Measurements from ENCODE around the gene SVOP. TPM values are rescaled to one million over a fixed set of nuclear protein-coding genes. Genes with fewer than 3 reads are reported as not detected.

The SVOP gene
- total RNA-seq, 1 experiment from 2014 or later = not detected

- H3K4me1 ChIP-seq = no peaks in the 10 kb centered on the region
- H3K27ac ChIP-seq = no peak overlapping the region
- no peaks in the 10 kb centered on the region for H3K27me3 ChIP-seq
- peak in 1 of 2 experiments; percentile 9 for DNase-seq
- H3K36me3 ChIP-seq = no peaks in the 10 kb centered on the region
- no peaks in the 10 kb centered on the region for H3K9me3 ChIP-seq (replicated peaks)
- H3K4me3 ChIP-seq = no peak overlapping the region
These were observed 48.5 kb downstream of the SVOP start for GRCh38 chr12:108972358-108972757.

DNA sequence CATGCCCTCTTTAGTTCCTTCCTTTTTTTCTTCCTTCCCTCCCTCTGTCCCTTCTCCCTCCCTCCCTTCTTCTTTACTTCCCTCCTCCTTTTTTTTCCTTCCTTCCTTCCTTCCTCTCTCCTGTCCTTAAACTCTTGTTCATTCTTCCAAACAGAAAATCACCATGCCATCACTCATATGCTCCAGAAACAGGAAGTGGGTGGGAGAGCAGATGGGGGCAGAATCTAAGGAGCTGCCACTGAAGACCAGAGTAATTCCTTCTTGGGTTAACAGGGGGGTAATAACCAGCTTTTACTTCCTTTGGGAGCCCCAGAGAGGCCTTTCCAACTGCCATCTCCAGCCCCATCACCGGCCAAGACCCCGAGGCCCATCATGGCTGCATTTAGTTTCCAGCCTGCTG, 51.2 kb downstream of the SVOP start:
- no peaks in the 10 kb centered on the region for H3K9me3 ChIP-seq (replicated peaks)
- H3K27ac ChIP-seq = no peak overlapping the region
- H3K4me3 ChIP-seq = no peak overlapping the region
- H3K27me3 ChIP-seq = no peaks in the 10 kb centered on the region
- no peaks in the 10 kb centered on the region for H3K4me1 ChIP-seq
- no peaks in the 10 kb centered on the region for H3K36me3 ChIP-seq
- no peak for DNase-seq

DNA sequence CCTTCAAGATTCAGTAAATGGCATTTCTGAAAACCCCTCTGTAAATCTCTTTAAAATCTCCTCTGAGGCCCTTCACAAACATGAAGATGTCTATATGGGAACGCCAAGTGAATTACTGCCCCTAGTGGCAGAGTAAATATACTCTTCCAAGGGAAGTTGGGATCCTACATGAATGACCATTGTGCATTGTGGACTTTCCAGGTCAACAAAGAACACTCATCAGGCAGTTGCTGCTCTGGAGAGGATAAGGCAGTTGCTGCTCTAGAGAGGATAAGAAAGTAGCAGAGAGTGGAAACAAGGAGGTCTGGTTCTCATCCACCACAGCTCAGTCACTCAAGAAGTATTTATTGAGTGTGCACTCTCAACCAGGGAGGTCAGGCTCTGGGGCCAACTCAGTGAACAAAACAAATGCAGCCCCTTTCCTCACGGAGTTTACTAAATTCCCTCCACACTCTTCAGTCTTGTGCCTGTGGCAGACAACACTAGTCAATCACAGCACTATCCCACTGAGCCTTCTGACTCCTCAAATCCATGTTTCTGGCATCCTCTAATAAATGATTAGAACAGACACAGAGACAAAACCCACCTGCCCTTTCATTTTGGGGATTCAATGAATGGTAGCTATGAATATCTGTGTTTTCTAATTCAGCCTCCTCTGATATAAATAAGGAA, 52.9 kb downstream of the SVOP start:
- peak in 1 of 2 experiments; percentile 48 for DNase-seq
- no peak overlapping the region for H3K4me3 ChIP-seq
- no peak overlapping the region for H3K27ac ChIP-seq
- H3K27me3 ChIP-seq = 0 out of 2 replicates have a peak, but pooled peaks cover 4% of the 10 kb centered on the region
- H3K9me3 ChIP-seq (replicated peaks) = no peaks in the 10 kb centered on the region
- H3K36me3 ChIP-seq = no peaks in the 10 kb centered on the region
- H3K4me1 ChIP-seq = no peaks in the 10 kb centered on the region

GRCh38 chr12:108966378-108967151, 54.3 kb downstream of the SVOP start:
- Histone ChIP-seq H3K27me3 (0 out of 2 replicates have a peak, but pooled peaks cover 4% of the 10 kb centered on the region), H3K36me3 (no peaks in the 10 kb centered on the region), H3K9me3 (replicated peaks) (no peaks in the 10 kb centered on the region), H3K4me1 (no peaks in the 10 kb centered on the region), H3K4me3 (no peak overlapping the region), H3K27ac (no peak overlapping the region)
- DNase-seq = no peak

- Histone ChIP-seq H3K27me3 (0 out of 2 replicates have a peak, but pooled peaks cover 4% of the 10 kb centered on the region), H3K4me1 (no peaks in the 10 kb centered on the region), H3K36me3 (no peaks in the 10 kb centered on the region), H3K9me3 (replicated peaks) (no peaks in the 10 kb centered on the region), H3K27ac (no peak overlapping the region), H3K4me3 (no peak overlapping the region)
- no peak for DNase-seq
These were observed 55.0 kb downstream of the SVOP start for GRCh38 chr12:108965886-108966285.

GRCh38 chr12:108964371-108965352, 56.2 kb downstream of the SVOP start:
- no peak for DNase-seq
- Histone ChIP-seq H3K4me3 (no peak overlapping the region), H3K27me3 (0 out of 2 replicates have a peak, but pooled peaks cover 4% of the 10 kb centered on the region), H3K9me3 (replicated peaks) (no peaks in the 10 kb centered on the region), H3K36me3 (no peaks in the 10 kb centered on the region), H3K4me1 (no peaks in the 10 kb centered on the region), H3K27ac (no peak overlapping the region)

GRCh38 chr12:108962256-108962655, 58.6 kb downstream of the SVOP start:
- 0 out of 2 replicates have a peak, but pooled peaks cover 4% of the 10 kb centered on the region for H3K27me3 ChIP-seq
- no peaks in the 10 kb centered on the region for H3K9me3 ChIP-seq (replicated peaks)
- no peak overlapping the region for H3K27ac ChIP-seq
- H3K4me1 ChIP-seq = no peaks in the 10 kb centered on the region
- no peak for DNase-seq
- H3K36me3 ChIP-seq = no peaks in the 10 kb centered on the region
- no peak overlapping the region for H3K4me3 ChIP-seq

DNA sequence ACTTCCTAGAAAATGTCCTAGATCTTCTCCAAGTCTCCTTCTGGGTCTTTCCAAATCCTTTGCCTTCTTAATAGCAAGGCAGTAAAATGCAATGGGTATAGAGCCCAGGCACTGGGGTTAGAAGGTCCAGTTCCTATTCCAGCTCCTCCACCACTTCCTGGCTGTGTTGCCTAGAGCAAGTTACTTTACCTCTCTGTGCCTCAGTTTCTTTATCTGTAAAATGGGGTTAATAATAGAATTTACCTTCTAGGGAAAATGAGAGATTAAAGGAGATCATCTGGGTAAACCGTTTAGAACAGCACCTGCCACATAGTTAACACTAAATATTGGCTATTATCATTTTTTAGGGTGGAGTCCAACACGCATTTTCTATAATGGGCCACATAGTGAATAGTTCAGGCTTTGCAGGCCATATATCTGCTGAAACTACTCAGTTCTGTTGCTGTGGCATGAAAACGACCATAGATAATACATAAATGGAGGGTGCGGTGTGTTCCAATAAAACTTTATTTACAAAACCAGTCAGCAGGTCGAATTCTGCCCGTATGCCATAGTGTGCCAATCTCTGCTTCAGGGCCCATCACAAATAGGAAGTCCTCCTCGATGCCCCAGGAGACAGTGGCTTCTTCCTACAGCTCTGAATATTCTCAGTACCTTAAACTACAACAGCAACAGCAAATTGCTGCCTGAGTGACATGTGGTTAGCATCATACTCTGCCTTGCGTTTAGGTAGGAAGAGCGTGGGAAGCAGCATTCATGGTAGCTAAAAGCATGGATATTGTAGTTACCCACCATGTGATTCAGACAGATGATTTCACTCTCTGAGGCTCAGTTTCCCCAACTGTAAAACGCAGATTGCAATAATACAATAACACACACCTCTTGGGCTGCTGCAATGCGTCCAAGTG, 60.9 kb downstream of the SVOP start:
- Histone ChIP-seq H3K36me3 (no peaks in the 10 kb centered on the region), H3K9me3 (replicated peaks) (no peaks in the 10 kb centered on the region), H3K27me3 (0 out of 2 replicates have a peak, but pooled peaks cover 4% of the 10 kb centered on the region), H3K4me1 (no peaks in the 10 kb centered on the region), H3K4me3 (no peak overlapping the region), H3K27ac (no peak overlapping the region)
- no peak for DNase-seq

GRCh38 chr12:108955225-108955835, 65.5 kb downstream of the SVOP start:
- Histone ChIP-seq H3K4me3 (no peak overlapping the region), H3K36me3 (no peaks in the 10 kb centered on the region), H3K27ac (no peak overlapping the region), H3K27me3 (no peaks in the 10 kb centered on the region), H3K4me1 (no peaks in the 10 kb centered on the region), H3K9me3 (replicated peaks) (no peaks in the 10 kb centered on the region)
- peak; percentile 36 to 43 for DNase-seq

DNA sequence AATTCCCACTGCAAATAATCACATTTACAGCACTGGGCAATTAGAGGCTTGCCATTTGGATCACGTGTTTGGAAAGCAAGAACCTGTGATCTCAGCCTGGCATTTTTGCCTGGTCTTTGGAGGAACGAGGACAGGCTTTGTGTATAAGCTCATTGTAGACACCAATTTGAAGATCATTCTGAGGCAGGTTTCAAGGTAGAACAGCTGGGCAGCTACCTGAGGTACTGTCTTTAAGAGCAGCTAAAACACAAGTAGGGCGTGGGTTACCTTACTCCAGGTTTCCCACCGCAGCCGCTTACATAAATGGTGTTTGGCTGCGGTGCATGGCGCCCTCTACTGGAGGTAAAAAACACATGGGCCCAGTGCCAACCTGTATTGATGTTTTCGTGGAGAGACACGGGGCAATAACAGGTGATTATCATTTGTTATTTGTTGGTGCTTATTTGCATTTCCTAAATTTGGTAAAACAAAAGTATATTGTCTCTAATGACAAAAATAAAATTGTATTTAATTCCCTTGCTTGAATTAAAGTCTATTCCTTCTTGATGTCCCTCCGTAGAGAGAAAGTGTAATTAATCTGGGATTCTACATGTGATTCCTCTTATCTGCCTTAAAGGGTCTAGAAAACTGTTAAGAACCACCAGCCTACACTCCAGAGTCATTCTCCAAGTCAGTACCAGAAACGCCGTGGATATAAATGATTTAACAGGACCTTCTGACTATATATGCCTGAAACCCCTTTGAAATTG, 69.7 kb downstream of the SVOP start:
- Histone ChIP-seq H3K36me3 (no peaks in the 10 kb centered on the region), H3K9me3 (replicated peaks) (no peaks in the 10 kb centered on the region), H3K4me1 (no peaks in the 10 kb centered on the region), H3K27me3 (no peaks in the 10 kb centered on the region), H3K27ac (no peak overlapping the region), H3K4me3 (no peak overlapping the region)
- DNase-seq = peak; percentile 41 to 74

GRCh38 chr12:108949976-108950375, 70.9 kb downstream of the SVOP start:
- no peak for DNase-seq
- Histone ChIP-seq H3K4me1 (no peaks in the 10 kb centered on the region), H3K27me3 (no peaks in the 10 kb centered on the region), H3K36me3 (no peaks in the 10 kb centered on the region), H3K4me3 (no peak overlapping the region), H3K27ac (no peak overlapping the region), H3K9me3 (replicated peaks) (no peaks in the 10 kb centered on the region)

GRCh38 chr12:108948367-108948766, 72.5 kb downstream of the SVOP start:
- no peak for DNase-seq
- no peak overlapping the region for H3K4me3 ChIP-seq
- H3K4me1 ChIP-seq = no peaks in the 10 kb centered on the region
- no peaks in the 10 kb centered on the region for H3K27me3 ChIP-seq
- no peaks in the 10 kb centered on the region for H3K36me3 ChIP-seq
- H3K27ac ChIP-seq = no peak overlapping the region
- no peaks in the 10 kb centered on the region for H3K9me3 ChIP-seq (replicated peaks)

DNA sequence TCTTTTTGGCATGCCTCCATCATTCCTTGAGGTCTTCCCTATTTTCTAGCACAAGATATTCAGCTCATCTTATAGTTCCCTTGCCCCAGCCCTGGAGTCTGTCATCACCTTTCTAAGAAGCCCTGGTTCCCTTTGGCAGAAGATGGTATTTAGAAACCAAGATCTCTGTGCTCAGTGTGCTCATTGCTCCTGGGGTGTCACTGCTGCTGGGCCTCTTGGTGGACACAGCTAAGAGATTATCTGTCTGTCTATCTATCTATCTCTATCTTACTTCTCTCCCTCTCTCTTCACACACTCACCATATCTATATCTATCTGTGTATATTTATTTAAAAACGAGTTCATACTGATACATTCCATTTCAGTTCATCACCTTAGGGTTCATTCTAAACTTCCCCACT, 73.8 kb downstream of the SVOP start:
- no peaks in the 10 kb centered on the region for H3K36me3 ChIP-seq
- no peaks in the 10 kb centered on the region for H3K9me3 ChIP-seq (replicated peaks)
- H3K27ac ChIP-seq = no peak overlapping the region
- no peak overlapping the region for H3K4me3 ChIP-seq
- H3K27me3 ChIP-seq = no peaks in the 10 kb centered on the region
- no peaks in the 10 kb centered on the region for H3K4me1 ChIP-seq
- DNase-seq = no peak
